A673 (cell line): Measurements from ENCODE around the gene CASQ1. TPM values are rescaled to one million over a fixed set of nuclear protein-coding genes. Genes with fewer than 3 reads are reported as not detected.

Experiments used
- BruUV-seq: library from RNA; stranded (reverse); fragments of 400-500 nt; replicated peaks from 2 replicates; lab custom pipeline; 2021; lab: Mats Ljungman, UMichigan
- CTCF ChIA-PET: fragments of 300-600 bp; sonication (Branson Sonifier 250); formaldehyde crosslinking; loops from one replicate; lab custom pipeline; 2022; ENCODE audit warnings: antibody characterized with exemption; lab: Charles Lee
- POLR2A ChIA-PET: fragments of 300-600 bp; sonication (Branson Sonifier 250); formaldehyde crosslinking; loops from one replicate; lab custom pipeline; 2022; ENCODE audit warnings: antibody characterized with exemption; ENCODE audit not compliant: low non-redundant PET; lab: Charles Lee
- DNase-seq: peaks from one replicate; pipeline ENCODE4 v3.0.0-alpha.2; 2015; ENCODE audit warnings: low spot score
- H3K27ac ChIP-seq: fragments of 200-600 bp; sonication (generic); 2 replicates; pipeline ENCODE4 v1.5.1; 2016; ENCODE audit warnings: mixed run types, low read depth, mild to moderate bottlenecking, mixed read lengths, antibody characterized with exemption, low read length; ENCODE audit not compliant: poor library complexity, severe bottlenecking
- H3K27me3 ChIP-seq: fragments of 200-600 bp; sonication (generic); replicated peaks from 2 replicates; pipeline ENCODE4 v1.6.1; 2017; ENCODE audit warnings: mixed run types, low read depth, mild to moderate bottlenecking, mixed read lengths, antibody characterized with exemption, low read length; ENCODE audit not compliant: insufficient read depth, poor library complexity
- H3K36me3 ChIP-seq: fragments of 200-600 bp; sonication (generic); 2 replicates; pipeline ENCODE4 v1.6.1; 2016; ENCODE audit warnings: mixed run types, mild to moderate bottlenecking, mixed read lengths, antibody characterized with exemption, low read length; ENCODE audit not compliant: insufficient read depth, poor library complexity, severe bottlenecking
- H3K4me1 ChIP-seq: fragments of 200-600 bp; sonication (generic); 2 replicates; pipeline ENCODE4 v1.6.1; 2017; ENCODE audit warnings: mixed run types, mild to moderate bottlenecking, mixed read lengths, antibody characterized with exemption, low read length; ENCODE audit not compliant: insufficient read depth, poor library complexity, severe bottlenecking
- H3K4me3 ChIP-seq: fragments of 200-600 bp; sonication (generic); 2 replicates; pipeline ENCODE4 v1.5.1; 2016; ENCODE audit warnings: low read depth, mixed run types, mild to moderate bottlenecking, mixed read lengths, low read length; ENCODE audit not compliant: poor library complexity, severe bottlenecking
- H3K9me3 ChIP-seq: fragments of 200-600 bp; sonication (generic); 2 replicates; pipeline ENCODE4 v1.6.1; 2016; ENCODE audit warnings: mixed run types, low read depth, mild to moderate bottlenecking, mixed read lengths, antibody characterized with exemption, low read length; ENCODE audit not compliant: poor library complexity, severe bottlenecking
- EZH2 ChIP-seq: fragments of 200-600 bp; sonication (generic); IDR thresholded peaks from 2 replicates; pipeline ENCODE4 v1.6.1; 2017; ENCODE audit warnings: borderline replicate concordance, low read depth, mild to moderate bottlenecking, mixed read lengths, antibody characterized with exemption, low read length; ENCODE audit not compliant: poor library complexity, severe bottlenecking
- intact Hi-C: fragments of 100-400 bp; cut with micrococcal nuclease; formaldehyde crosslinking; loops from one replicate; pipeline ENCODE4 v1.10.0; 2022; ENCODE audit not compliant: unreplicated experiment
- total RNA-seq: library from RNA; stranded (reverse); gene quantifications from 2 replicates; pipeline ENCODE4 v1.2.3, GENCODE V29; 2021
- TF ChIP-seq, protein P1 (sequence below): fragments of 300-800, 200-600 bp; sonication (generic); conservative IDR thresholded peaks from 2 replicates; pipeline ENCODE4 v1.5.1; 2017; ENCODE audit warnings: low read depth, mild to moderate bottlenecking, antibody characterized with exemption, low read length, moderate library complexity, mixed read lengths

CASQ1 gene
- total RNA-seq, 1 experiment from 2014 or later: not detected

- BruUV-seq: no TSS peak
- Histone ChIP-seq H3K36me3 (no peaks in the 10 kb centered on the region), H3K27me3 (peaks cover 3% of the 10 kb centered on the region), H3K4me3 (no peak overlapping the region), H3K9me3 (no peaks in the 10 kb centered on the region), H3K4me1 (no peaks in the 10 kb centered on the region), H3K27ac (no peak overlapping the region)
- ChIA-PET POLR2A (no interaction called here), CTCF (no interaction called here)
- intact Hi-C loops: no loop called here
- TF ChIP-seq, protein P1, sequence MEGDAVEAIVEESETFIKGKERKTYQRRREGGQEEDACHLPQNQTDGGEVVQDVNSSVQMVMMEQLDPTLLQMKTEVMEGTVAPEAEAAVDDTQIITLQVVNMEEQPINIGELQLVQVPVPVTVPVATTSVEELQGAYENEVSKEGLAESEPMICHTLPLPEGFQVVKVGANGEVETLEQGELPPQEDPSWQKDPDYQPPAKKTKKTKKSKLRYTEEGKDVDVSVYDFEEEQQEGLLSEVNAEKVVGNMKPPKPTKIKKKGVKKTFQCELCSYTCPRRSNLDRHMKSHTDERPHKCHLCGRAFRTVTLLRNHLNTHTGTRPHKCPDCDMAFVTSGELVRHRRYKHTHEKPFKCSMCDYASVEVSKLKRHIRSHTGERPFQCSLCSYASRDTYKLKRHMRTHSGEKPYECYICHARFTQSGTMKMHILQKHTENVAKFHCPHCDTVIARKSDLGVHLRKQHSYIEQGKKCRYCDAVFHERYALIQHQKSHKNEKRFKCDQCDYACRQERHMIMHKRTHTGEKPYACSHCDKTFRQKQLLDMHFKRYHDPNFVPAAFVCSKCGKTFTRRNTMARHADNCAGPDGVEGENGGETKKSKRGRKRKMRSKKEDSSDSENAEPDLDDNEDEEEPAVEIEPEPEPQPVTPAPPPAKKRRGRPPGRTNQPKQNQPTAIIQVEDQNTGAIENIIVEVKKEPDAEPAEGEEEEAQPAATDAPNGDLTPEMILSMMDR: no peak
- no peak for TF ChIP-seq EZH2
- DNase-seq: no peak
These were observed 44.3 kb upstream of the CASQ1 start for GRCh38 chr1:160146107-160146506.

DNA sequence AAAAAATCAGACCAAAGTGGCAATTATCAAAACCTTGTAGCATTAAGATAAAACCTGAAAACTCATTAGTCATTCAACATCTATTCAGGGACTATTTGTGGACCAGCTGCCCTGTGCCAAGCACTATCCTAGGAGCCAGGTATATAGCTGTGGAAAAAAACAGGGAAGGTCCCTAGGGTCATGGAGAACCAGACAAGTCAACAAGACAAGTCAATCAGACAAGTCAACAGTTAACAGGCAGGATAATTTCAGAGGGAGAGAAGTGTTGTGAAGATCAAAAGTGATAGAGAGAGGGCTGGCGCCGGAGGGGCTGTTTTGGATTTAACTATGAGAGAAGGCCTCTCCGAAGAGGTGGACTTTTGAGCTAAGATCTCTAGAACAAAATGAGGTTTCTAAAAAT is 42.3 kb upstream of the CASQ1 start:
- Histone ChIP-seq H3K4me3 (no peak overlapping the region), H3K36me3 (no peaks in the 10 kb centered on the region), H3K27ac (no peak overlapping the region), H3K9me3 (no peaks in the 10 kb centered on the region), H3K4me1 (no peaks in the 10 kb centered on the region), H3K27me3 (no peaks in the 10 kb centered on the region)
- no peak for DNase-seq
- intact Hi-C loops: no loop called here
- POLR2A ChIA-PET: interaction anchor here (0.6 kb wide), 1 partner anchor 180 kb away, joined by 3 read pairs; no protein-coding TSS in a partner anchor
- BruUV-seq: no TSS peak
- TF ChIP-seq, protein P1: no peak
- TF ChIP-seq EZH2: no peak
- CTCF ChIA-PET: interaction anchor here (0.7 kb wide), 2 partner anchors 25 to 840 kb away, joined by 3 to 4 read pairs; no protein-coding TSS in a partner anchor

DNA sequence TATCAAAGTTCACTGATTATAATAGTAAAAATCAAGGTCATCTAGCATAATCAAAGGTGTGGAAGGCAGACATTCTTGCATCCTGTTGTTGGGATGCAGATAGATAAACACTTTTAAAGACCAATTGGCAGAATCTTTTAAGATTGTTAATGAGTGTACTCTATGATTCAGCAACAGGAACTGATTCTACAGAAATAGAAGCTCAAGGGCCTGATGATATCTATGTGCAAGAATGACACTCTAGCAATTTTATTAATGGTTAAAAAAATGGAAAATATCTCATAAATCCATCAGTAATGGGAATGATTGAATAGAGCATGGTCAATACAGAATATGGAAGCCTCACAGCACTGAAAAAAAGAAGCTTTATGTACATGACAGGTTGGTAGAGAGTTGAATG is 41.1 kb upstream of the CASQ1 start:
- no peak overlapping the region for H3K27ac ChIP-seq
- H3K36me3 ChIP-seq: no peaks in the 10 kb centered on the region
- ChIA-PET CTCF (no interaction called here), POLR2A (interaction anchor here (0.6 kb wide), 1 partner anchor 179 kb away, joined by 4 read pairs; no protein-coding TSS in a partner anchor)
- H3K9me3 ChIP-seq: no peaks in the 10 kb centered on the region
- DNase-seq: no peak
- intact Hi-C loops: no loop called here
- H3K4me1 ChIP-seq: no peaks in the 10 kb centered on the region
- BruUV-seq: no TSS peak
- no peaks in the 10 kb centered on the region for H3K27me3 ChIP-seq
- TF ChIP-seq, protein P1: no peak
- no peak for TF ChIP-seq EZH2
- H3K4me3 ChIP-seq: no peak overlapping the region
